Measurements from ENCODE around the gene ERVK3-1.

GRCh38 chr19:58318297-58318696, 13.1 kb downstream of the ERVK3-1 start:
- TF ChIP-seq POLR2A (IDR thresholded peaks at IDR 0.05): no peak
- no peak for TF ChIP-seq POLR2AphosphoS5 (IDR thresholded peaks at IDR 0.05)

Data from transverse colon (tissue), 3 donors.